GM19372 (cell line): Measurements from ENCODE around the gene GRID2.

Source experiments
- ATAC-seq: cut with Tn5 transposase; IDR thresholded peaks from one replicate; pipeline ENCODE4 v1.9.1; 2021; ENCODE audit warnings: mild to moderate bottlenecking, low read depth, moderate library complexity; ENCODE audit not compliant: unreplicated experiment

Gene GRID2

DNA sequence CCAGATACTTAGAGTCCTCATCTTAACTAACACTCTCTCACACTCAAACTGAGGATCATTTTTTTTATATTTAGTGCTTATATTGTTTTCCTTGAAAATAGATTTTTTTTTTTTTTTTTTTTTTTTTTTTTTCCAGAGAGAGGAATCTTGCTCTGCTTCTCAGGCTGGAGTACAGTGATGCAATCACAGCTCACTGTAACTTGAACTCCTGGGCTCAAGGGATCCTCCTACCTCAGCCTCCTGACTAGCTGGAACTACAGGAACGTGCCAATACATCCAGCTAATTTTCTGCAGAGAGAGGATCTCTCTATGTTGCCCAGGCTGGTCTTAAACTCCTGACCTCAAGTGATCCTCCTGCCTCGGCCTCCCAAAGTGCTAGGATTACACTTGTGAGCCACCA, 874.5 kb downstream of the GRID2 start:
- no peak for ATAC-seq

DNA sequence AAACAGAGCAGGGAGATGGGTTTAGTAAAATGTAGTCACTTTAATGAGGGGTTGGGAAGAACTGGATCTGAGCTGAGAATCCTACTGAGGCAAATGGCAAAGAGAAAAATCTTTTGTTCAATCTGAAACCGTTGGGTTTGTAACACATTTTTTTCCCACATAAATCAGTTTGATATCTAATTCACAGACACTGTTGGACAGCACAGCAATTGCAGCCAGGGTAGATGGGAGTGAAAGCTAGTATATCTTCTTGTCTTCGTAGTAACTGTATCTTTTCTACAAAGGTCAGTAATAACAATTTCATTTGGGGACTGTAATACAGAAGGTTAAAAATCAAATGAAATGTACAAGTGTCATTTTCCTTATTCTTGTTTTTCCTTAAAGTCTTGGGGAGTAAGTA, 875.3 kb downstream of the GRID2 start:
- ATAC-seq = no peak

DNA sequence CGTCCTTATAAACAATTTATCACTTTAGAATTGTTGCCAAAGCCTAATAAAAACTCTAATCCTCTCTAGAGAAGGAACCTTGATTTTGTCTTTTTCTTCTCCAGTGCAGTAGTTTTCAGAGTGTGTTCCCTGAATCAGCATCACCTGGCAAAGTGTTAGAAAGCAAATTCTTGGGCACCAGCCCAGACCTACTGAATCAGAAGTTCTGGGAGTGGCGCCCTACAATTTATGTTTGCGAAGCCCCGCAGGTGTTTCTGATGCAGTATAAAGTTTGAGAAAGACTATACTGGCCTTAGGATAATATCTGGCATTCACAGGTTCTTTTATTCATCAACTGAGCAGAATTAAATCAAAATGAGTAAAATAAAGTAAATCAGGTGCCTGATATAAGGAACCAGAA, 879.0 kb downstream of the GRID2 start:
- ATAC-seq = no peak

DNA sequence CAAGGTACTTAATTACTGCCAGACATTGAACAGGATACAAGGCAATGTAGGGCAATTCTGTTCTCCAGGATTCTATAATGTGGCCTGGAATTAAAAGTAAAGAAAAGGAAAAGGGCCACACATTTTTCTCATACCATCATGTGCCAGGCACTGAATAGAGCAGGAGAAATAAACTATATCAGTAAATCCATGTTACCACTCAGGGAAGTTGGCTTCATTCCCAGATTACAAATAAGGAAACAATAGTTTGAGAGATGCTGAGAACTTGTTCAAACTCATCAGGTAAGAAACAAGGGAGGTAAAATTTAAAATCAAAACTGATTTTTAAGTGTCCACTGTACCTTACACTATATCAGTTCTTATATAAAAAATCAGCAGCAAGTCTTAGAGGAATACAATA, 879.8 kb downstream of the GRID2 start:
- ATAC-seq = no peak

DNA sequence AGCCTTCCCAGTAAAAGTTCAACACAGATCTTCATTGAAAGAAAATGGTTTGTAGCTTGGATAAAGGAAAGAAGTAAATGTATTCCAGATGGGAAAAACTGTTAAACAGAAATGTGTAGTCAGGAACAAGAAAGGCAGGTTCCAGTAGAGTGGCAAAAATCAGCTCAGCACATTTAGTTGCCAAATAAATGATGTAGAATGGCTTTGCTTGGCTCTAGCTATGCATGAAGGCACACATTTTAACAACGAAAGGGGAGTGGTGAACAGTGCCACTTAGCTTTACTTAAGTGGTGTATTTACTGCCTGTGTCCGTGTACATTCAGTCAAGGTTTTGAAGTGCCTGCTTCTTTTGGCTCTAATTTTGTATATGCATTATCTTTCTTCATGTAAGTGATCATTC, 880.3 kb downstream of the GRID2 start:
- ATAC-seq = no peak

DNA sequence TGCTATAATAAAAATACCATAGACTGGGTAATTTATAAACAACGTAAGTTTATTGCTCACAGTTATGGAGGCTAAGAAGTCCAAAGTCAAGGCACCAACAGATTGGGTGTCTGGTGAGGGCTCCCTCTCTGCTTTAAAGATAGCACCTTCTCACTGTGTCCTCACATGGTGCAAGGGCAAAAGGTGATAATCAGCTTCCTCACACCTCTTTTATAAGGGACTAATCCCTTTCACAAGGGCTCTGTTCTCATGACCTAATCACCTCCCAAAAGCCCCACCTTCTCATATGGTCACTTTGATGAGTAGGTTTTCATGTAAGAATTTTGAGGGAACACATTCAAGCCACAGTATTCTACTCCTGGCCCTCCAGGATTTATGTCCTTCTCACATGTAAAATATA, 883.1 kb downstream of the GRID2 start:
- no peak for ATAC-seq

DNA sequence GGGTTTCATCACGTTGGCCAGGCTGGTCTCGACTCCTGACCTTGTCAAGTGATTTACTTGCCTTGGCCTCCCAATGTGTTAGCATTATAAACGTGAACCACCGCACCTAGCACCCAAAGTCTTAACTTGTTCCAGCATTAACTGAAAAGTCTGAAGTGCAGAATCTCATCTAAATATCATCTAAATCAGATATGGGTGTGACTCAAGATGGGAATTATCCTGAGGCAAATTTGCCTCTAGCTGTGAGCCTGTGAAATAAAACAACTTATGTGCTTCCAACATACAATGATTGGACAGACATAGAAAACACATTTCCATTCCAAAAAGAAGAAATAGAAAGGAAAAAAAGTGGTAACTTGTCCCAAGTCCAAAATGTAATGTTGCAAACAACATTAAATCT, 883.7 kb downstream of the GRID2 start:
- ATAC-seq = no peak

DNA sequence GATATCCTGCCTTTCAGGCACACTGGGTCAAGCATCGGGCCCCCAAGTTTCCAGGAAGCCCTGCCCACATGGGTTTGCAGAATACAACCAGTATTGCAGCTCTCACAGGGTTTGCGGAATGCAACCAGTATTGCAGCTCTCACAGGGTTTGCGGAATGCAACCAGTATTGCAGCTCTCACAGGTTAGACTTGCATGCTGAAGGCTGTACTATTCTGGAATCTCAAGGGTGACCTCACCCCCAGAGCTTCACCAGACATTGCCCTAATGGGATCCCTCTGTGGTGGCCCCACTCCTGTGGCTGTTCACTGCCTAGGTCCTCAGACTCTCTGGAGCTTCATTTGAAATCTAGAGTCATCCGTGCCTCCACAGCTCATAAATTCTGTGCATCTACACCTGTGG, 884.1 kb downstream of the GRID2 start:
- ATAC-seq = no peak

DNA sequence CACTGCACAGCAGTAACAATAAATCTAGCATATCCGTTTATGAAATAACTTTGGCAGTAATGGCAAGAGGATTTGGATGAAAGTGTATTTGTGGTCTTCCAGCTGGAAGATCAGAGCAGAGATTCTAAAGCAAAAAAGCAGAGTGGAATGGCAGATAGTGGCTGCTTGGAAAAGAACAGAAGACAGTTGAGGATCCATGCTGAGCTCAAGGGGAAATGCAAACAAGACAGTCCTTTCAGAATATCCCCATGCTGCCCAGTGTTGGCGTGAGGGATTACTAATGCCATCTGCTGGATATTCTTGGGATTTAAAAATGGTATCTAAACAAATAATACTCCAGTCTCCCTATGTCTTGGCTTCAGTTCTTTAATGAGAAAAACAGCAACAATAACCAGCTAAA, 895.7 kb downstream of the GRID2 start:
- no peak for ATAC-seq

DNA sequence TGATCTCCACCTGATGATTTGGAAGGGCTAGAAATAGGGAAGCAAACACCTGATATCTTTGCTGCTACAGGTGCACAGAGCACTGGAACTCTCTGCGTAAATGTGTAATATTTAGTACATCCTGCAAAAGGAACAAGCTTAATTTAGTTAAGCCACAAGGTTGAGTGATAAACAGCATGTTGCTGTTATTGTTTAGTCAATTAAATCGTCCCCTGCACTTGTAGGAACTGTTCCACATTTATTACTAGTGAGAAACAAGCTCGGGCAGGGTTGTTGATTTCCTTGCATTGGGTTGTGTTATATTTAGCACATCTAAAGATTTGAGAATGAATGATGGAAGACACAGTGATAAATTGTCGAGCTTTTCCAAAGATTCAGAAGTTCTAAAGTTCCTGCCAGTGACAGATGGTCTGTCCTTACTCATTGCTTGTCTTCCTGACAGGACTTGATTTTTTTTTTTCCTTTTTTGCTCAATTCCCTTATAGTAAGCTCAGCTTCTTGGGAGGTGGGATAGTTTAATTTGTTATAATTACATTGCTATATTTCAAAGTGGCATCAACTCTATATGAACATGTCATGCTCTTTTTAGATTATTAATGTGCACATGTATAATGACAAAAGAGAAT, 897.8 kb downstream of the GRID2 start:
- no peak for ATAC-seq

DNA sequence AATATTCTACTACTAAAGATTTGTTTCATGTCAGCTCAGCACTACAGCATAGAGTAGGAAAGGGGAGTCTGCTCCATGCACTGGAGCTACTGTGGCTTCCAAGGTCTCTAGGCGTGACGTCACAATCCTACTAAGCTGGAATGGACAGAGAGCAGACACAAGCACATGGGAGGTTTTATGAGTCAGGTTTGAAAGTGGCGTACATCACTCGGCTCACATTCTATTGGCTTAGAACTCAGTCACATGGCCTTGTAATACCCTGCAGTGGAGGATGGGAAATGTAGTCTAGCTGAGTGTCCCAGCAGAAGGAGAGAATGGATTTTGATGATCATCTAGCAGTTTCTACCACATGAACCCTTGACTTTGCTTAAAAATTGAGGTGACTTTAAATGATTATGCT, 899.9 kb downstream of the GRID2 start:
- no peak for ATAC-seq

DNA sequence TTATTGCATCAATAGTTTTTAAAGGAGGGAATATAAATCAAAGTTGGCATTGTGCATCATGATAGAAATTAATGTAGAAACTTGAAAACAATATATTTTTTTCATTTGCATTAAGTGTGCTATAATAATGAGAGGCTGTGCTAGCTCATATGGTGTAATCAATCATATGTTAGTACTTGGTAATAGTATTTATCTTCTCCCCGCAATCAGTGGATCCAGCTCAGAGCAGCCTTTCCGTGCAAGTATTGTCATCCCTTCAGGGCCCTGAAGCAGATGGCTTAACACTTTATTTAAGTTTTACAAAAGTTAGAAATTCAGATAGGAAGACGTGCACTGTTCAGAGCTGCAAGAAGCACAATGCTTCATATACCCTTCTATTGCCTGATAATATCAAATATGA, 908.5 kb downstream of the GRID2 start:
- no peak for ATAC-seq

DNA sequence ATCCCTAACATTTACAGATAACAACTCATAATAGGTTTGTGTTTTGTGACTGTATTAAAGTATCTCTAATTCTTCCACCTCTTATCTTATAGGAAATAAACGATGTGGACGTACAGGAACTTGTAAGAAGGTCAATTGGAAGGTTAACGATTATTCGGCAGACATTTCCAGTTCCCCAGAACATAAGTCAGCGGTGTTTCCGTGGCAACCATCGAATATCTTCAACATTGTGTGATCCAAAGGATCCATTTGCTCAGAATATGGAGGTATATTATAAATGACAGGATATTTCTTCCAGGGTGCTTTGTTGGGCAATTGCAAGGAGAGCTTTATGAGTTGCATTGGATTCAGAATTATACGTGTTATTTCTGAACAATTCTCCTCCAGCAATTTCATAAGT, 912.9 kb downstream of the GRID2 start:
- no peak for ATAC-seq

DNA sequence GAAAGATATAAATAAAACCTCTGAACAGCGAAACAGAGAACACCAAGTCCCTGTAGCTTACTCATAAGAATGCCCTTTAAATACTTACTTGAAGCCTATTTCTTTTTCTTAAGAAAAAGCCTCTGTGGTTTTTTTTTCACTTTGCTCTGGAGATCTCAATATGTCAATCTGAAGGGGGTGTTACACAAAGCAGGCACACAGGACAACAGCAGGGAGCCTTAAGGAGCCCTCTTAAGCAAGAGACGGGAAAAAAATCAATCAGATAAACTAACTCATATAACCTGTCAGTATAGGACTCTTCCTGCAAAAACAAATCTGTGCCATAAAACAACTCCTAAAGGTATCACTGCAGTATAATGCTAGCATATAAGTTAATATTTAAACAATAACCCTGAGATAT, 913.7 kb downstream of the GRID2 start:
- no peak for ATAC-seq

DNA sequence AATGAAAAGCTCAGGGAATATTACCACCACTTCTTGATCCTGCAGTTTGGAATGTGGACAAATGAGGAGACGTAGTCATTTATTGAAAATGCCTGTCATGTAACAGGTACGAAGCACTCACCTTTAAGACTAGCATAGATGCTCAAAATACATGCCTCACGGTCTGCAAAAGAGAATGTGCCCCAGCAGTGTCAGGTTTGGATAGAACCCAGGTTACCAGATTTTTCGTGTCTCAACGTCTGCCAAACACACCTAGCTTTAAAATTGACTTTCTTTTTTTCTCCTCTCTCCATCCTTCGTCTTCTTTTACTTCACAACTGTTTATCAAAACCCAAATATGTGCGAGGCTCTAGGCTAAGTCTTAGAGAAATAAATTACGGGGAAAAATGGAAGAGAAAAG, 918.0 kb downstream of the GRID2 start:
- ATAC-seq = no peak

DNA sequence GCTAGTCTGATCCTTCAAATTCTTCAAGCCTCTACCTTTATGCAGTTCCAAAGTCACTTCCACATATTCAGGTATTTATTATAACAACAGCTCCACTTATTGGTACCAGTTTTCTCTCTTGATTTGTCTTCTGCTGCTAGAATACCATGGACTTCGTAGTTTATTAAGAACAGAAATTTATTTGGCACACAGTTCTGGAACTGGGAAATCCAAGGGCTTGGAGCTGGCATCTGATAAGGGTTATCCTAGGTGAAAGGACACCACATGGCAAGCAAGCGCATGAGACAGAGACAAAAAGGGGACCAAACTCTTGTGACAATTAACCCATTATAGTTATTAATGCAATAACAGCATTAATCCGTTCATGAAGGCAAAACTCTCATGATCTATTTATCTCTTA, 924.3 kb downstream of the GRID2 start:
- ATAC-seq = no peak

DNA sequence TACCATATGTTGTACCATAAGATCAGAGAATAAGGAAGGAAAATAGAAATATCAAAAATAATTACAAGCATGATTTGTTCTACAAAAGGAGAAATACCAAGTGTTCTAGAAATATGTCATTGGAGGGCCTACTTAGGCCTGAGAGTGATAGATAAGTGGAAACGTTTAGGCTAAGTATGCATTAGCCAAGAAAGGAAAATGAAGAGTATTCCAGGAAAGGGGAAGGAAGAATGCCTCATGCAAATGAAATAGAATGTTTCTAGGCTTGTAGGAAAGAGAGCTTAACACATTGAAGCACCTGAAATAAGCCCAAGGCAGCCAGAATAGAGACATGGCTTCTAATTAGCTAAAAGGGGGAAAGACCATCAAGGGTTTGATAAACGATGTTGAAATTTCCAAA, 929.1 kb downstream of the GRID2 start:
- no peak for ATAC-seq

DNA sequence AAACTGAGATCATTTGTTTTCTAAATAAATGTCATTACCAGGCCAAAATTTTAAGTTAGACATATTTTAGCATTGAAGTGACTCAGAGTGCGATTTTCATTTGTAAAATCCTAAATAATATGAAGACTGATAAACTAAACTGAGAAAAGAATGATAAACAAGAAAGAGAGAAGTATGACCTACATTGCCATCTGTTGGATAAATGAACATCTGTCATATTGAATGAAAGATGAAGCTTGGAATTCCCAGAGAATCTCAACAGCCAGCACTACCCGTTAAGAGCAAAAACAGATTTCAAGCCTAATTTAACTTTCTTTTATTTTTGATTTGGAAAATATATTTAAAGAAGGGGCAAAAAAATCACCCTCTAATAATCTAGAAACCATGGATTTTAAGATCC, 933.8 kb downstream of the GRID2 start:
- no peak for ATAC-seq

DNA sequence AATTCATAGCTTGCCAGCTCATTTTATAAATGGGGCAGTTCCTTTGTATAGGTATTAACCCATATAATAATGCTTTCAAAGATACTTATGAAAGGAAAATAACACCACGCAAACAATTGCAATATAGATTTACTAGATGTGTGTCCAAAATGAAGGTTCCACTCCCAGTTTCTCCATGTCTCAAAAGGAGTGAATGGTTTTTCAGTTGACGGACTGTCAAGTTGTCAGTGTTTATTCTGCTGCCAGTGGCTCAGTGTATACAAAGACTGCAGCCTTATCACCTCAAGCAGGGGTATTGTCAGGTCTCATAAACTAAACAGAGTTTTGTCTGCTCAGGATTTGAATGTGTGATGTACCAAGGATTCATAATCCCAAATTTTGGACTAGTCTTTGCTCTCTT, 939.5 kb downstream of the GRID2 start:
- no peak for ATAC-seq

DNA sequence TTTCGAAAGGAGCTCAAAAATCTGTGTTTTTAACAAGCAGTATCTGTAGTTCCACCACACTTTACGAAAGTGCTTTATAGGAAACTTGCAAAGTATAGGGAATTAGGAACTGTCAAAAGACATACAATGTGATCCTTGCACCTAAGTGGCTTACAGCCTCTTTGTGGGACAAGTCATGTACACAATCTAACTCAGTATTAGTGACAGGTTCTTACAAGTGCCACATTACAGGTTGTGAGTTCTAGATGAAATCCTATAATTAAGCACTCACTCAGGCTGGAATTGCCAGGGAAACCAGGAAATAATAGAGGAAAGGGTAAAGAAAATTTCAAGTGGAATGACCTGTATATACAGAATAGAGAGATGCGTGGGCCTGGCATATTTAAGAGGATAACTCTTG, 957.4 kb downstream of the GRID2 start:
- no peak for ATAC-seq

DNA sequence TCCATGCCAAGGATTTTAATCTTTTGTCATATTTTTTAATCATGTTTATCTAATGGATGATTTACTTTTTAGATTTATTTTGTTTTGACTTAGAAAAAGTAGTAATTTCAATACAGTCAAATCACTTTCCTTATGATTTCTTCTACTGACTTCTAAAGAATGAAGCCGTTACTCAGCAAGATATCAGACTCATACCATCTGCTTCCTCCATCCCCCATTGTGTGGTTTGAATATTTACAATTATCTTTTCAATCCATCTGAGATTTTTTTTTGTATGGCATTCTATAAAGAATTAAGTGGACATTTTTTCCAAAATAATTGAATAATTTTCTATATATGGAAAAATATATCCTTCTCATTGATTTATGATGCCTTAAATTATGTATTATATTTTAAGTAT, 959.4 kb downstream of the GRID2 start:
- no peak for ATAC-seq

DNA sequence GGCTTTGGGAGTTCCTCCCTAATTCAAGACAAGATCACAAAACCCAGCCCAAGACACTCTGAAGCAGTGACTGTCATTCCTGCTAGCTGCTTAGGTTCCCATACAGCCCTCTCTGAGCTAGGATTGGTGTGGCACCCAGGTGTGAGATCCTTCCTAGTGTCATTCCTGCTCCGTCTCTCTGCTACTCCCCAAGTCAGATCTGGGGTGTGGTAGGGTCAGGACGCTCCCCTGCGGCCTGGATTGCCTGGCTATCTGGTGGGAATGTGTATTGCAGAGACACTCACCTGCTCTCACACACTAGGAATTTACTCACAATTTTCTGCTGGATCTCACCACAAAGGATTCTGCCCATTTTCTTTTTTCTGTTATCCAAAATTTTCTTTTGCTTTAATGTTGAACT, 964.0 kb downstream of the GRID2 start:
- ATAC-seq = no peak

DNA sequence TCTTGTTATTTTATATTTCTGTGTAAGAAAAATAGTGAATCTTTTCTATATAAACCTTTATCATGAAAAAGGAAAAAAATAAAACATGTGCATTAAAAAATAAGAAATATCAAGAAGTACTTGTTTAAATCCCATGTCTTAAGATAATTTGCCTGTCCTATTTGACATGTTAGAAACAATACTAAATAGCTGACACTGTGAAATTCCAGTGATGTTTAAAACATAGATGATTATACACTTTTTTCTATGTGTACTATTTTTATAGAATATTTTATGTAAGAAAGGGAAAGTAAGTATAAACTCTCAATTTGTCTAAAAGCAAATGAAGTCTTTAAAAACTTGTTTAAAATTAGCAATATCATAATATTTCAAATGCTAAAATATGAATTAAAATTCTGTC, 981.6 kb downstream of the GRID2 start:
- ATAC-seq = no peak
